ENCODE data around the gene ACSF2.

DNA sequence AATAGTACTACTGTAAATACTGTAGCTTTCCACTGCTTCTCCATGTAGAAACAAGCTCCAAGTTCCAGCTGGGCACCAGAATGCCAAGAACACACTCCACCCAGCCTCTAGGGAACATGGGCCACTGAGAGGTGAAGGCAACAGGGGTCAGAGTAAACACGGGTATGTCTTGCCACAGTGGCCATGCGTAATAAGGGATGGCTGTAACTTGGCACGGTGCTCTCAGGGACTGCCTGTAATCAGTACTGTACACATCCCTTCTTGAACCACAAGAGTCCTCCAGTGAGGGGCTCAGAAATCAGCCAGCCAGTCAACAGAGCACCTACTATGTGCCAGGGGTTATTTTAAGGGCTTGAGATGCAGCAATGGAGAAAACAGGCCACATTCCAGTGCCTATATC, 39.5 kb upstream of the ACSF2 start:
- TF ChIP-seq, protein P1, sequence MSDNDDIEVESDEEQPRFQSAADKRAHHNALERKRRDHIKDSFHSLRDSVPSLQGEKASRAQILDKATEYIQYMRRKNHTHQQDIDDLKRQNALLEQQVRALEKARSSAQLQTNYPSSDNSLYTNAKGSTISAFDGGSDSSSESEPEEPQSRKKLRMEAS (IDR thresholded peaks at IDR 0.05; ENCODE audit: insufficient read depth, insufficient read length) = no peak
- TF ChIP-seq POLR2A (IDR thresholded peaks at IDR 0.05; ENCODE audit: low read depth, low read length) (no peak), EZH2 (IDR thresholded peaks at IDR 0.05; ENCODE audit: borderline replicate concordance, low read depth, low read length, severe bottlenecking) (no peak), POLR2AphosphoS5 (IDR thresholded peaks at IDR 0.05; ENCODE audit: insufficient read depth, low read depth, low read length) (no peak), JUN (IDR thresholded peaks at IDR 0.05; ENCODE audit: borderline replicate concordance, insufficient read depth, insufficient read length, low read depth) (no peak), MYC (IDR thresholded peaks at IDR 0.05; ENCODE audit: low read depth, low read length) (no peak), FOS (IDR thresholded peaks at IDR 0.05; ENCODE audit: borderline replicate concordance, insufficient read depth, low read length) (no peak)
- TF ChIP-seq, protein P2, sequence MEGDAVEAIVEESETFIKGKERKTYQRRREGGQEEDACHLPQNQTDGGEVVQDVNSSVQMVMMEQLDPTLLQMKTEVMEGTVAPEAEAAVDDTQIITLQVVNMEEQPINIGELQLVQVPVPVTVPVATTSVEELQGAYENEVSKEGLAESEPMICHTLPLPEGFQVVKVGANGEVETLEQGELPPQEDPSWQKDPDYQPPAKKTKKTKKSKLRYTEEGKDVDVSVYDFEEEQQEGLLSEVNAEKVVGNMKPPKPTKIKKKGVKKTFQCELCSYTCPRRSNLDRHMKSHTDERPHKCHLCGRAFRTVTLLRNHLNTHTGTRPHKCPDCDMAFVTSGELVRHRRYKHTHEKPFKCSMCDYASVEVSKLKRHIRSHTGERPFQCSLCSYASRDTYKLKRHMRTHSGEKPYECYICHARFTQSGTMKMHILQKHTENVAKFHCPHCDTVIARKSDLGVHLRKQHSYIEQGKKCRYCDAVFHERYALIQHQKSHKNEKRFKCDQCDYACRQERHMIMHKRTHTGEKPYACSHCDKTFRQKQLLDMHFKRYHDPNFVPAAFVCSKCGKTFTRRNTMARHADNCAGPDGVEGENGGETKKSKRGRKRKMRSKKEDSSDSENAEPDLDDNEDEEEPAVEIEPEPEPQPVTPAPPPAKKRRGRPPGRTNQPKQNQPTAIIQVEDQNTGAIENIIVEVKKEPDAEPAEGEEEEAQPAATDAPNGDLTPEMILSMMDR (IDR thresholded peaks at IDR 0.05; ENCODE audit: extremely low read depth in 1 of 2, insufficient read depth in 1 of 2, low read depth in 1 of 2, low read length in 2 of 2) = no peak

All from endothelial cell of umbilical vein (primary cell).